IPS DF 19.7 (cell line): ENCODE measurements around the gene INSL3.
A peak's percentile ranks its signal among the peaks of the same experiment; 100 is the strongest.

Experiments used
- DNase-seq: peaks from one replicate; pipeline ENCODE4 v3.0.0-alpha.2; 2013; ENCODE audit warnings: low read depth, low spot score

INSL3 gene

GRCh38 chr19:17821190-17821589 is at the start of gene INSL3:
INSL3 (minus strand) TSS chr19:17821519; CDS start chr19:17821506, 13 bp downstream.
- DNase-seq = no peak

GRCh38 chr19:17869114-17869608 is 47.8 kb upstream of the INSL3 start:
- DNase-seq = no peak

GRCh38 chr19:17868669-17869068 is 47.4 kb upstream of the INSL3 start:
- no peak for DNase-seq

- no peak for DNase-seq
These were observed 45.7 kb upstream of the INSL3 start for GRCh38 chr19:17866964-17867486.

- no peak for DNase-seq
These were observed 45.1 kb upstream of the INSL3 start for GRCh38 chr19:17866312-17866963.

- no peak for DNase-seq
These were observed 44.3 kb upstream of the INSL3 start for GRCh38 chr19:17865364-17866311.

GRCh38 chr19:17863520-17864182 is 42.3 kb upstream of the INSL3 start:
- no peak for DNase-seq

- DNase-seq = no peak
These were observed 41.6 kb upstream of the INSL3 start for GRCh38 chr19:17862711-17863519.

GRCh38 chr19:17861542-17862402 is 40.5 kb upstream of the INSL3 start:
- no peak for DNase-seq

GRCh38 chr19:17860993-17861360 is 39.7 kb upstream of the INSL3 start:
- no peak for DNase-seq

- no peak for DNase-seq
These were observed 39.1 kb upstream of the INSL3 start for GRCh38 chr19:17860331-17860992.

GRCh38 chr19:17859533-17860330 is 38.4 kb upstream of the INSL3 start, which contains the start of gene RPL18A:
RPL18A (plus strand) TSS chr19:17859910; CDS start chr19:17859957, 47 bp downstream.
- DNase-seq = peak; percentile 100

- no peak for DNase-seq
These were observed 34.2 kb upstream of the INSL3 start for GRCh38 chr19:17855280-17856152.

- no peak for DNase-seq
These were observed 32.7 kb upstream of the INSL3 start for GRCh38 chr19:17854061-17854460.

- no peak for DNase-seq
These were observed 27.4 kb upstream of the INSL3 start for GRCh38 chr19:17848595-17849292.

GRCh38 chr19:17847538-17848366 is 26.4 kb upstream of the INSL3 start, which contains the start of gene JAK3:
JAK3 (minus strand) TSS chr19:17847982; CDS start chr19:17844417, 3,565 bp downstream.
- no peak for DNase-seq
